Keratinocyte (primary cell): ENCODE results near the gene SMPD1. TPM values are rescaled to one million over a fixed set of nuclear protein-coding genes. Genes with fewer than 3 reads are reported as not detected.

ENCODE experiments used
- DNase-seq: peaks from one replicate; pipeline ENCODE4 v3.0.0-alpha.2; 2011; ENCODE audit warnings: low read depth, missing footprints, low spot score
- FAIRE-seq: peaks from 2 replicates; lab custom pipeline; 2011; peaks lifted over from hg19 to GRCh38; lab: Jason Lieb, UNC
- H2AFZ ChIP-seq: 2 replicates; pipeline ENCODE4 v1.6.0; 2012; ENCODE audit warnings: low read length, control low read depth, inconsistent platforms; ENCODE audit not compliant: control insufficient read depth
- H3K27ac ChIP-seq: 2 replicates; pipeline ENCODE4 v1.5.1; 2011; ENCODE audit warnings: low read length; ENCODE audit not compliant: control insufficient read depth, insufficient read depth
- H3K27me3 ChIP-seq: 3 replicates; pipeline ENCODE4 v1.6.0; 2011; ENCODE audit warnings: low read length; ENCODE audit not compliant: control insufficient read depth, insufficient read depth; ENCODE audit errors: extremely low read depth
- H3K36me3 ChIP-seq, 2 experiments: 2 replicates in 1 of 2; 3 replicates in 1 of 2; pipeline ENCODE4 v1.5.1; 2011; ENCODE audit warnings: low read length in 2 of 2, mild to moderate bottlenecking in 1 of 2; ENCODE audit not compliant: control insufficient read depth in 2 of 2, insufficient read depth in 2 of 2; ENCODE audit errors: extremely low read depth in 1 of 2
- H3K4me1 ChIP-seq: 3 replicates; pipeline ENCODE4 v1.5.1; 2011; ENCODE audit warnings: low read length; ENCODE audit not compliant: control insufficient read depth, insufficient read depth; ENCODE audit errors: extremely low read depth
- H3K4me2 ChIP-seq: 3 replicates; pipeline ENCODE4 v1.6.0; 2011; ENCODE audit warnings: low read depth, low read length; ENCODE audit not compliant: control insufficient read depth, insufficient read depth; ENCODE audit errors: extremely low read depth
- H3K4me3 ChIP-seq, 3 experiments: fragments of 200-600 bp in 1 of 3; sonication (generic) in 1 of 3; 2 replicates in 2 of 3; 3 replicates in 1 of 3; pipeline ENCODE4 v1.5.1; 2011 to 2016; ENCODE audit warnings: low read length in 3 of 3, mild to moderate bottlenecking in 3 of 3, control low read depth in 2 of 3, inconsistent platforms in 1 of 3, low read depth in 1 of 3, mixed read lengths in 1 of 3, mixed run types in 1 of 3, moderate library complexity in 1 of 3; ENCODE audit not compliant: control insufficient read depth in 2 of 3, insufficient read depth in 2 of 3; ENCODE audit errors: extremely low read depth in 1 of 3
- H3K79me2 ChIP-seq: 2 replicates; pipeline ENCODE4 v1.6.0; 2012; ENCODE audit warnings: low read length; ENCODE audit not compliant: control insufficient read depth, insufficient read depth
- H3K9ac ChIP-seq: 3 replicates; pipeline ENCODE4 v1.6.0; 2011; ENCODE audit warnings: low read length; ENCODE audit not compliant: control insufficient read depth, insufficient read depth; ENCODE audit errors: extremely low read depth
- H3K9me1 ChIP-seq: 3 replicates; pipeline ENCODE4 v1.6.0; 2011; ENCODE audit warnings: low read length; ENCODE audit not compliant: control insufficient read depth, insufficient read depth; ENCODE audit errors: extremely low read depth
- H3K9me3 ChIP-seq: 2 replicates; pipeline ENCODE4 v1.5.1; 2012; ENCODE audit warnings: low read depth, low read length; ENCODE audit not compliant: control insufficient read depth
- H4K20me1 ChIP-seq: 3 replicates; pipeline ENCODE4 v1.6.0; 2011; ENCODE audit warnings: low read length; ENCODE audit not compliant: control insufficient read depth, insufficient read depth; ENCODE audit errors: extremely low read depth
- EZH2 ChIP-seq: IDR thresholded peaks from one replicate; pipeline ENCODE4 v1.6.1; 2012; ENCODE audit warnings: inconsistent platforms, mild to moderate bottlenecking, low read length, moderate library complexity
- dilution Hi-C: fragments of 300-500 bp; cut with MboI; formaldehyde crosslinking; loops from one replicate; pipeline ENCODE4 v1.7.0; 2020; ENCODE audit warnings: low sequenced_read_pairs; ENCODE audit not compliant: extremely low pct_ligation_motif_present
- polyA plus RNA-seq, 5 experiments: library from polyadenylated mRNA; depleted of rRNA in 3 of 5; stranded (reverse) in 3 of 5; stranded (forward) in 1 of 5; unstranded in 1 of 5; fragments of >200 nt; gene quantifications; 1 replicate in 1 of 5; 2 replicates in 3 of 5; 3 replicates in 1 of 5; pipeline versions ENCODE4 v1.2.1 to v1.2.3, GENCODE V29; 2011 to 2012; ENCODE audit warnings: missing spikeins in 2 of 5, low read depth in 1 of 5, low replicate concordance in 1 of 5
- TF ChIP-seq, protein P1 (sequence below), 3 experiments: IDR thresholded peaks in 1 of 3; conservative IDR thresholded peaks in 1 of 3; optimal IDR thresholded peaks in 1 of 3; 2 replicates in 2 of 3; 3 replicates in 1 of 3; pipeline versions ENCODE3 to v1.5.1; 2011; ENCODE audit warnings: low read length in 3 of 3, mild to moderate bottlenecking in 3 of 3, moderate library complexity in 2 of 3, control low read depth in 1 of 3, inconsistent platforms in 1 of 3; ENCODE audit not compliant: insufficient read depth in 2 of 3; ENCODE audit errors: extremely low read depth in 1 of 3

The SMPD1 gene
- polyA plus RNA-seq, 1 donor (not counting 4 experiments of a cell fraction or from before 2014, with no cell fraction given) = 8.0 TPM

DNA sequence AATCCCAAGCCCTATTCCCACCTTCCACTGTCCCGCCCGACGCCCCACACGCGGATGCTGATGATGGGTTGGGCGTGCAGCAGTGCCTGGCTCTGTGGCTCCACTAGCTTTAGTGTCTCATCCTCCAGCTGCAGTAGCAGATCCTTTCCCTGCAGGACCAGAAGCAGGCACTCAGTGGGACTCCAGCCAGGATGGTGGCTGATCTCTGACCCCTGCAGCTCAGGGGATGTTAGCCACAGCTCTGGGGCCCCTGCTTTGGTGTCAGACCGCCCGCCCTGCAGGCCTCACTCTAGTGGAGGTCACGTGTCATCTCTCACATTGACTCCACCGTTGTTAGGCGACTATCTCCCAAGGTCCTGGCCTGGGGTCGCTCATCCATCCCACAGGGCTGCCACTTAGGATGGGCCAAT lies 11.8 kb downstream of the SMPD1 start:
- no peaks in the 10 kb centered on the region for H3K79me2 ChIP-seq
- dilution Hi-C loops = no loop called here

DNA sequence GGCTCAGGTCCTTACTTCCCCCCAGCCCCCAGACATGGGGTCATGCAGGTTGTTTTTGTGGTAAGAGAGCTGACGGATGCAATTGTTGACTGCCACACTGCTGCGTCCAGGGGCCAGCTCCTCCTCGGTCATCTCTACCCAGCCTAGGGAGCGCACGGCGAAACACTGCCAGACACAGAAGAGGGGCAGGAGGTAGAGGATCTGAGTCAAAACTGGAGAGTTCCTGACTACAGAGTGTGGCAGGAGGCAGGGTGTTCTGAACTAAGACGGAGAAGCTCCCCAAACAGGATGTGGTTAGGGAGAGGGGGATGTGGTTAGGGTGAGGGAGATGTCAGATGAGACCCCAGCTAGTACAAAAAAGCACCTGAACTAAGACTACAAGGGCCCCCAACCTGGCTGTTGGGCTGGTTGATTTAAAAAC lies 12.3 kb downstream of the SMPD1 start:
- no peak for TF ChIP-seq EZH2
- TF ChIP-seq, protein P1, sequence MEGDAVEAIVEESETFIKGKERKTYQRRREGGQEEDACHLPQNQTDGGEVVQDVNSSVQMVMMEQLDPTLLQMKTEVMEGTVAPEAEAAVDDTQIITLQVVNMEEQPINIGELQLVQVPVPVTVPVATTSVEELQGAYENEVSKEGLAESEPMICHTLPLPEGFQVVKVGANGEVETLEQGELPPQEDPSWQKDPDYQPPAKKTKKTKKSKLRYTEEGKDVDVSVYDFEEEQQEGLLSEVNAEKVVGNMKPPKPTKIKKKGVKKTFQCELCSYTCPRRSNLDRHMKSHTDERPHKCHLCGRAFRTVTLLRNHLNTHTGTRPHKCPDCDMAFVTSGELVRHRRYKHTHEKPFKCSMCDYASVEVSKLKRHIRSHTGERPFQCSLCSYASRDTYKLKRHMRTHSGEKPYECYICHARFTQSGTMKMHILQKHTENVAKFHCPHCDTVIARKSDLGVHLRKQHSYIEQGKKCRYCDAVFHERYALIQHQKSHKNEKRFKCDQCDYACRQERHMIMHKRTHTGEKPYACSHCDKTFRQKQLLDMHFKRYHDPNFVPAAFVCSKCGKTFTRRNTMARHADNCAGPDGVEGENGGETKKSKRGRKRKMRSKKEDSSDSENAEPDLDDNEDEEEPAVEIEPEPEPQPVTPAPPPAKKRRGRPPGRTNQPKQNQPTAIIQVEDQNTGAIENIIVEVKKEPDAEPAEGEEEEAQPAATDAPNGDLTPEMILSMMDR (optimal IDR thresholded peaks at IDR 0.05 in 1 of 3, IDR thresholded peaks at IDR 0.05 in 1 of 3, conservative IDR thresholded peaks at IDR 0.05 in 1 of 3; ENCODE audit: extremely low read depth in 1 of 3, insufficient read depth in 2 of 3, low read length in 3 of 3) = no peak

More for the DNA sequence above, 11.8 kb downstream of the SMPD1 start:
- no peaks in the 10 kb centered on the region for H4K20me1 ChIP-seq
- H3K9ac ChIP-seq = no peak overlapping the region
- no peaks in the 10 kb centered on the region for H3K4me1 ChIP-seq
- no peak overlapping the region for H3K4me2 ChIP-seq
- DNase-seq (no peak), FAIRE-seq (no peak)
- H3K9me3 ChIP-seq = no peaks in the 10 kb centered on the region
- no peak overlapping the region for H3K4me3 ChIP-seq
- TF ChIP-seq EZH2 = no peak
- TF ChIP-seq, protein P1 (optimal IDR thresholded peaks at IDR 0.05 in 1 of 3, IDR thresholded peaks at IDR 0.05 in 1 of 3, conservative IDR thresholded peaks at IDR 0.05 in 1 of 3; ENCODE audit: extremely low read depth in 1 of 3, insufficient read depth in 2 of 3, low read length in 3 of 3) = no peak
- H2AFZ ChIP-seq = no peak overlapping the region
- no peaks in the 10 kb centered on the region for H3K9me1 ChIP-seq
- H3K27ac ChIP-seq = no peak overlapping the region
- no peaks in the 10 kb centered on the region for H3K27me3 ChIP-seq
- no peaks in the 10 kb centered on the region for H3K36me3 ChIP-seq

More for the DNA sequence above, 12.3 kb downstream of the SMPD1 start:
- Histone ChIP-seq H3K4me3 (no peak overlapping the region), H3K27me3 (no peaks in the 10 kb centered on the region), H3K79me2 (no peaks in the 10 kb centered on the region), H3K9ac (no peak overlapping the region), H3K9me1 (no peaks in the 10 kb centered on the region), H3K9me3 (no peaks in the 10 kb centered on the region), H3K36me3 (no peaks in the 10 kb centered on the region), H3K4me2 (no peak overlapping the region), H2AFZ (no peak overlapping the region), H3K27ac (no peak overlapping the region), H3K4me1 (no peaks in the 10 kb centered on the region), H4K20me1 (no peaks in the 10 kb centered on the region)
- dilution Hi-C loops = no loop called here
- DNase-seq (no peak), FAIRE-seq (no peak)
